ENCODE results near the gene TMC2.

- TF ChIP-seq, protein P1, sequence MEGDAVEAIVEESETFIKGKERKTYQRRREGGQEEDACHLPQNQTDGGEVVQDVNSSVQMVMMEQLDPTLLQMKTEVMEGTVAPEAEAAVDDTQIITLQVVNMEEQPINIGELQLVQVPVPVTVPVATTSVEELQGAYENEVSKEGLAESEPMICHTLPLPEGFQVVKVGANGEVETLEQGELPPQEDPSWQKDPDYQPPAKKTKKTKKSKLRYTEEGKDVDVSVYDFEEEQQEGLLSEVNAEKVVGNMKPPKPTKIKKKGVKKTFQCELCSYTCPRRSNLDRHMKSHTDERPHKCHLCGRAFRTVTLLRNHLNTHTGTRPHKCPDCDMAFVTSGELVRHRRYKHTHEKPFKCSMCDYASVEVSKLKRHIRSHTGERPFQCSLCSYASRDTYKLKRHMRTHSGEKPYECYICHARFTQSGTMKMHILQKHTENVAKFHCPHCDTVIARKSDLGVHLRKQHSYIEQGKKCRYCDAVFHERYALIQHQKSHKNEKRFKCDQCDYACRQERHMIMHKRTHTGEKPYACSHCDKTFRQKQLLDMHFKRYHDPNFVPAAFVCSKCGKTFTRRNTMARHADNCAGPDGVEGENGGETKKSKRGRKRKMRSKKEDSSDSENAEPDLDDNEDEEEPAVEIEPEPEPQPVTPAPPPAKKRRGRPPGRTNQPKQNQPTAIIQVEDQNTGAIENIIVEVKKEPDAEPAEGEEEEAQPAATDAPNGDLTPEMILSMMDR (IDR thresholded peaks at IDR 0.05) = no peak
- no peak for TF ChIP-seq POLR2A (IDR thresholded peaks at IDR 0.05)
Measured at GRCh38 chr20:2576317-2576727, 39.9 kb downstream of the TMC2 start.
